ENCODE data around the gene STX17. TPM values are rescaled to one million over a fixed set of nuclear protein-coding genes. Genes with fewer than 3 reads are reported as not detected.

Gene STX17
- total and polyA plus RNA-seq, 2 of the 13 experiments (the other 11 are each of a cell fraction or from before 2014, with no cell fraction given) = 8.3 to 25.7 TPM

DNA sequence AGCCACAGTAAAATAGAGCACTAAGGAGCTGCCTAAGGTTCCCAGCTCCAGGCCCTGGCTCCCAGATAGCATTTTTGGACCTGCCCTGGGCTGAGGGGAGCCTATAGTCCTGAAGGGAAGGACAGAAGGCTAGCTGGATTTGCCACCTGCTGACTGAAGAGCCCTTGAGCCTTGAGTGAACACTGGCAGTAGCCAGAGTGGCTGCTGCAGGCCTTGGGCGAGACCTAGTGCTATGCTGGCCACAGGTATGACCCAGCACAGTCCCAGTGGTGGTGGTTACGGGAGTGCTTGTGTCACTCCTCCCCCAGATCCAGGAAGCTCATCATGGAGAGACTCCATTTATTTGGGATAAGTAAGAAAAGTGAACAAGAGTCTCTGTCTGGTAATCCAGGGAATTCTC, 10.3 kb upstream of the STX17 start:
- ChIA-PET CTCF (ENCODE audit: low intra/inter-chr PET ratio, low total read pairs) (no interaction called here), POLR2A (no interaction called here)
- BruUV-seq (replicated peaks) = no TSS peak
- in situ Hi-C loops (cut with HindIII; ENCODE audit: extremely low pct_ligation_motif_present, low pct_unique_long_range_greater_than_20kb) = no loop called here
- H4K20me1 ChIP-seq (ENCODE audit: insufficient read depth, low read length) = no peaks in the 10 kb centered on the region
- H3K27me3 ChIP-seq (ENCODE audit: control insufficient read depth in 1 of 2, insufficient read depth in 2 of 2, low read length in 2 of 2) = 0 out of 5 replicates have a peak, but pooled peaks cover 0 to 3% of the 10 kb centered on the region in 2 experiments
- DNase-seq (ENCODE audit: low spot score) (no peak), ATAC-seq (no peak), FAIRE-seq (no peak)
- no peak overlapping the region for H2AFZ ChIP-seq (ENCODE audit: low read length)
- H3K27ac ChIP-seq (ENCODE audit: extremely low read length, insufficient read depth, low read length) = no peak overlapping the region
- 70% methylated on average over 2 of the region's 2 CpGs for WGBS (ENCODE audit: low lambda C conversion rate)
- H3K9me3 ChIP-seq (ENCODE audit: low read length) = no peaks in the 10 kb centered on the region
- no peak overlapping the region for H3K9ac ChIP-seq (ENCODE audit: insufficient read depth, low read depth, low read length)
- H3K79me2 ChIP-seq (ENCODE audit: insufficient read depth, low read length) = no peaks in the 10 kb centered on the region
- TF ChIP-seq ZNF343 (CRISPR knock-in tag; IDR thresholded peaks at IDR 0.05) (no peak), ZNF660 (CRISPR knock-in tag; IDR thresholded peaks at IDR 0.05; ENCODE audit: borderline replicate concordance, low read depth) (no peak), ZNF598 (CRISPR knock-in tag; IDR thresholded peaks at IDR 0.05; ENCODE audit: borderline replicate concordance) (no peak), GLI4 (CRISPR knock-in tag; IDR thresholded peaks at IDR 0.05; ENCODE audit: borderline replicate concordance) (no peak)
- TF ChIP-seq, protein P1, sequence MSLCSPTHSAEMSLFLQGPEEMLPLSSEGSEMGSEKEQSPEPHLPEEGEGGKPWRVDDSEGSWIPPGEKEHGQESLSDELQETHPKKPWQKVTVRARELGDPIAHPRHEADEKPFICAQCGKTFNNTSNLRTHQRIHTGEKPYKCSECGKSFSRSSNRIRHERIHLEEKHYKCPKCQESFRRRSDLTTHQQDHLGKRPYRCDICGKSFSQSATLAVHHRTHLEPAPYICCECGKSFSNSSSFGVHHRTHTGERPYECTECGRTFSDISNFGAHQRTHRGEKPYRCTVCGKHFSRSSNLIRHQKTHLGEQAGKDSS (CRISPR knock-in tag; IDR thresholded peaks at IDR 0.05; ENCODE audit: borderline replicate concordance, low read depth) = no peak
- TF ChIP-seq, protein P2, sequence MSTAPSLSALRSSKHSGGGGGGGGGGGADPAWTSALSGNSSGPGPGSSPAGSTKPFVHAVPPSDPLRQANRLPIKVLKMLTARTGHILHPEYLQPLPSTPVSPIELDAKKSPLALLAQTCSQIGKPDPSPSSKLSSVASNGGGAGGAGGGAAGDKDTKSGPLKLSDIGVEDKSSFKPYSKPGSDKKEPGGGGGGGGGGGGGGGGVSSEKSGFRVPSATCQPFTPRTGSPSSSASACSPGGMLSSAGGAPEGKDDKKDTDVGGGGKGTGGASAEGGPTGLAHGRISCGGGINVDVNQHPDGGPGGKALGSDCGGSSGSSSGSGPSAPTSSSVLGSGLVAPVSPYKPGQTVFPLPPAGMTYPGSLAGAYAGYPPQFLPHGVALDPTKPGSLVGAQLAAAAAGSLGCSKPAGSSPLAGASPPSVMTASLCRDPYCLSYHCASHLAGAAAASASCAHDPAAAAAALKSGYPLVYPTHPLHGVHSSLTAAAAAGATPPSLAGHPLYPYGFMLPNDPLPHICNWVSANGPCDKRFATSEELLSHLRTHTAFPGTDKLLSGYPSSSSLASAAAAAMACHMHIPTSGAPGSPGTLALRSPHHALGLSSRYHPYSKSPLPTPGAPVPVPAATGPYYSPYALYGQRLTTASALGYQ (CRISPR knock-in tag; IDR thresholded peaks at IDR 0.05) = no peak
- no peaks in the 10 kb centered on the region for H3K36me3 ChIP-seq (replicated peaks in 1 of 2; ENCODE audit: control insufficient read depth in 1 of 2, insufficient read depth in 2 of 2, low read length in 2 of 2)
- H3K4me3 ChIP-seq (replicated peaks in 1 of 3; ENCODE audit: insufficient read depth in 1 of 3, low read depth in 2 of 3, low read length in 3 of 3) = no peak overlapping the region
- intact Hi-C loops (cut with micrococcal nuclease; ENCODE audit: unreplicated experiment) = no loop called here
- 0 out of 2 replicates have a peak, but pooled peaks cover 5% of the 10 kb centered on the region for H3K4me1 ChIP-seq (ENCODE audit: insufficient read depth, low read length)
- no peak overlapping the region for H3K4me2 ChIP-seq (ENCODE audit: low read depth, low read length)

Data from HepG2 (cell line).